A549 treated with AZD9567 at 1 μM for 4 hours (cell line): ENCODE data around the gene MEI4. TPM values are rescaled to one million over a fixed set of nuclear protein-coding genes. Genes with fewer than 3 reads are reported as not detected.

Source experiments
- total RNA-seq: library from RNA; stranded (reverse); fragments of 200-300 nt; extraction: Qiagen RNA extraction; gene quantifications from 5 replicates; pipeline ENCODE4 v1.2.3, GENCODE V29; 2022; ENCODE audit not compliant: insufficient read depth

MEI4 gene
- total RNA-seq: not detected in 5 replicates

GRCh38 chr6:77652739-77653138 is at the start of gene MEI4:
Gene MEI4 (plus strand): TSS chr6:77653039. CDS start chr6:77690672, 37,633 bp downstream.

Other genes with a start within 250 kb of the MEI4 start
- 0.09 to 0.16 TPM (median 0.12 TPM) in 4 of 5 replicates, not detected in the other for gene HTR1B, start 189.5 kb upstream of the MEI4 start, total RNA-seq